Embryonic facial prominence (tissue), 1 donor: ENCODE results near the gene CLEC4M.
"Not testable (repeated sequence)": the region's sequence is repeated elsewhere in the genome, so short reads cannot be mapped to it uniquely, and the experiment has no call there.

Experiments
- DNase-seq: peaks from one replicate; pipeline ENCODE4 v3.0.0-alpha.2; 2016; ENCODE audit errors: extremely low spot score

Gene CLEC4M

GRCh38 chr19:7742575-7742974 lies 20.5 kb upstream of the CLEC4M start:
- DNase-seq: no peak

GRCh38 chr19:7742991-7743390 lies 20.1 kb upstream of the CLEC4M start:
- DNase-seq: no peak

- DNase-seq: no peak
Measured at GRCh38 chr19:7743425-7743841, 19.6 kb upstream of the CLEC4M start.

GRCh38 chr19:7744199-7744786 lies 18.8 kb upstream of the CLEC4M start:
- DNase-seq: no peak

- no peak for DNase-seq
Measured at GRCh38 chr19:7744871-7745650, 18.0 kb upstream of the CLEC4M start.

- not testable (repeated sequence) for DNase-seq
Measured at GRCh38 chr19:7746306-7746705, 16.7 kb upstream of the CLEC4M start.

- no peak for DNase-seq
Measured at GRCh38 chr19:7746903-7747884, 15.8 kb upstream of the CLEC4M start, which contains the start of gene CD209. TSS of gene CD209 (minus strand) at chr19:7747534. CDS start at chr19:7747511, 23 bp downstream.

GRCh38 chr19:7748171-7748570 lies 14.9 kb upstream of the CLEC4M start:
- no peak for DNase-seq

- no peak for DNase-seq
Measured at GRCh38 chr19:7748756-7749155, 14.3 kb upstream of the CLEC4M start.

GRCh38 chr19:7751157-7751783 lies 11.8 kb upstream of the CLEC4M start:
- no peak for DNase-seq

- no peak for DNase-seq
Measured at GRCh38 chr19:7756258-7756657, 6.8 kb upstream of the CLEC4M start.

- no peak for DNase-seq
Measured at GRCh38 chr19:7757358-7757757, 5.7 kb upstream of the CLEC4M start.

GRCh38 chr19:7759156-7759555 lies 3.9 kb upstream of the CLEC4M start:
- no peak for DNase-seq

GRCh38 chr19:7763696-7764095 lies 653 bp downstream of the CLEC4M start:
- no peak for DNase-seq

- DNase-seq: not testable (repeated sequence)
Measured at GRCh38 chr19:7764157-7764556, 1.1 kb downstream of the CLEC4M start.

GRCh38 chr19:7765043-7765442 lies 2.0 kb downstream of the CLEC4M start:
- not testable (repeated sequence) for DNase-seq

GRCh38 chr19:7766535-7766934 lies 3.5 kb downstream of the CLEC4M start:
- DNase-seq: no peak

- no peak for DNase-seq
Measured at GRCh38 chr19:7767487-7767886, 4.4 kb downstream of the CLEC4M start.

- DNase-seq: no peak
Measured at GRCh38 chr19:7769171-7769570, 6.1 kb downstream of the CLEC4M start.

GRCh38 chr19:7771072-7771471 lies 8.0 kb downstream of the CLEC4M start:
- no peak for DNase-seq

- no peak for DNase-seq
Measured at GRCh38 chr19:7772752-7773291, 9.8 kb downstream of the CLEC4M start.
